Natural killer cell treated with Interleukin-12 subunit alpha and Interleukin-12 subunit beta and Interleukin-15 and Interleukin-18, amount 100 ng/mL, for 72 hours (primary cell): ENCODE measurements around the gene PDK2. TPM values are rescaled to one million over a fixed set of nuclear protein-coding genes. Genes with fewer than 3 reads are reported as not detected.

ENCODE experiments used
- ATAC-seq, 2 donors: fragments of 150-1000 bp; cut with Tn5 transposase in 1 of 2; sonication (Bioruptor Pico), chemical (Tn5 transposase) in 1 of 2; 2 replicates each; pipeline ENCODE4 v1.10.0; 2021
- DNase-seq: peaks from one replicate; pipeline ENCODE4 v3.0.0; 2022; ENCODE audit warnings: low spot score
- H3K27ac Mint-ChIP-seq, 2 donors: 1 replicate in 1 of 2; 2 replicates in 1 of 2; pipeline ENCODE4 v1.8.0; 2022; ENCODE audit warnings: mixed read lengths in 2 of 2, mild to moderate bottlenecking in 1 of 2, moderate library complexity in 1 of 2
- H3K27me3 Mint-ChIP-seq, 2 donors: 1 replicate in 1 of 2; 2 replicates in 1 of 2; pipeline ENCODE4 v1.8.0; 2022; ENCODE audit warnings: mixed read lengths in 2 of 2
- H3K36me3 Mint-ChIP-seq: one replicate; pipeline ENCODE4 v1.8.0; 2022; ENCODE audit warnings: mixed read lengths
- H3K4me1 Mint-ChIP-seq, 2 donors: 1 replicate in 1 of 2; 2 replicates in 1 of 2; pipeline ENCODE4 v1.8.0; 2022; ENCODE audit warnings: low read depth in 2 of 2, mixed read lengths in 2 of 2, mild to moderate bottlenecking in 1 of 2
- H3K4me3 Mint-ChIP-seq: one replicate; pipeline ENCODE4 v1.8.0; 2022; ENCODE audit warnings: mixed read lengths
- H3K9me3 Mint-ChIP-seq: 2 replicates; pipeline ENCODE4 v1.8.0; 2022; ENCODE audit warnings: mixed read lengths
- total RNA-seq, 2 donors: library from RNA; stranded (reverse); gene quantifications; one replicate each; pipeline ENCODE4 v1.2.3, GENCODE V29; 2022

The PDK2 gene
- total RNA-seq, 2 donors from 2014 or later: 11.8 to 13.7 TPM

DNA sequence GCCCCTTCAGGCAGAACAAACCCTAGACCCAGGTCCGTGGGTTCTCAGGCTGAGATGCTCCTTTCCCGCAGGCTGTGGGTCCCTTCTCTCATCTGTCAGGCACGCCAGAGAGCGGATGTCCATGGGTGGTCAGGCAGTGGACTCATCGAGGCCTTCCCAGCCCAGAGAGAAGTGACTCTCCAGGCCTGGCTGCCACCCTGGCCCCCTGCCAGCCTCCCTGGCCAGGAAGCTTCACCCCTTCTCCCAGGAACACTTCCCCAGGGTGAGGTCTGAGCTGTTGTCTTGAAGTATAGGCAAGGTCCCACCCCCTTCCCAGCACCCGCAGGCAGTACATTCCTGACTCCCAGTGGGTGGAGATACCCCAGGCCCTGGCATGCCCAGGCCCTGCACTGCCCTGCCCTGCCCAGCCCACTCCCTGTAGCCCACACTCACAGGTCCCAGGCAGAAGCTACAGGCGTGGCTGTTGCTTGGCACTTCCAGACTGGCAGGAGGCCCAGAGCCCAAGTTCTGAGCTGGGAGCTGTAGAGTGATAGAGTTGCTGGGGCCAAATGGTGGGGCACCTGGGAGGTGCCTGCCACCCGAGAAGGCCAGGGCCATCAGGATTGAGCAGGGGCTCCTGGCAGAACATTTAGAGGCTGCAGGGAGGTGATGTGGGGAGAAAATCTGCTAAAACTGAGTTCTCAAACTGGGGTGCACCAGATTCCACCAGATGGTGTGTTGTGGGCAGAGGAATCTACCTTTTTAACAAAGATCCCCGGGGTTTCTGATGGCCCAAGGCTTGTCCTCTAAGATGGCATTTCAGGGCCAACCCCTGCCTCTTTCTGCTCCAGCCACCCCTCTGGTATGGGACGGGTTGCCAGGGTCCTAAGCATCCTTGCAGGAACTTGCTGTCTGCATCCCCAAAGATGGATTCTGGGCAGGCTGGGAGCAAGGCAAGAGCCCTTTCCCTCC, 32.6 kb upstream of the PDK2 start:
- DNase-seq: no peak
- Mint-ChIP-seq H3K27me3 (peaks cover 7 to 10% of the 10 kb centered on the region in 2 donors), H3K36me3 (no peaks in the 10 kb centered on the region), H3K4me1 (peaks cover 8 to 11% of the 10 kb centered on the region in 2 donors), H3K4me3 (no peak overlapping the region), H3K9me3 (no peaks in the 10 kb centered on the region), H3K27ac (no peak overlapping the region)
- no peak for ATAC-seq

DNA sequence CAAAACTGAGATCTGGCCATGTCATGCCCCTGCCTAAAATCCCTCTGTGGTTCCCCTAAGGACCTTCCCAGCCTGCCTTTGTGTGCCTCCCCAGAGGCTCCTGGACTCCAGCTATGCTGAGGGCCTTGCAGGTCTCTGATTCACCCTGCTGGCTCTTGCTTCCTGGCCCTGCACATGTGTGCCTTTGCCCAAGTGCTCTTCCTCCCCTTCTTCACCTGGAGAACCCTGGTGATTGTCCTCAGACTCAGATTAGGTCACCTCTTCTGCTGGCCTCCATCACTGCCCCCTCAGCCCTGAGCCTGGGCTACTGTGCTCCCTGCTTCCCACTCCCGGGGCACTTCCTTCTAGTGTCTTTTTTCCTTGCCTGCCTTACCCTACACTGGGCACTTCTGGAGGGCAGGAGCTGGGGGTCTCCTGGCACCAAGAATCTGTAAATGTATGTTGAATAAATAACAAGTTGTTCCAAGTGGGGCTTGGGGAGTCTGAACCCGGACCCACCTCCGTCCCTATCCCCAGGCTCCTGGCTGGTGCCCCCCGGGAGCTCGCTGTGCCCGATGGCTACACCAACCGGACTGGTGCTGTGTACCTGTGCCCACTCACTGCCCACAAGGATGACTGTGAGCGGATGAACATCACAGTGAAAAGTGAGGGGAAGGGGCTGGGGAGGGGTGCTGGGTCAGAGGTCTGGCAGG, 31.4 kb upstream of the PDK2 start:
- ATAC-seq (no peak), DNase-seq (no peak)
- Mint-ChIP-seq H3K4me3 (no peak overlapping the region), H3K9me3 (no peaks in the 10 kb centered on the region), H3K27ac (no peak overlapping the region), H3K4me1 (peaks cover 3 to 6% of the 10 kb centered on the region in 2 donors), H3K36me3 (no peaks in the 10 kb centered on the region), H3K27me3 (peaks cover 0 to 6% of the 10 kb centered on the region in 2 donors)

DNA sequence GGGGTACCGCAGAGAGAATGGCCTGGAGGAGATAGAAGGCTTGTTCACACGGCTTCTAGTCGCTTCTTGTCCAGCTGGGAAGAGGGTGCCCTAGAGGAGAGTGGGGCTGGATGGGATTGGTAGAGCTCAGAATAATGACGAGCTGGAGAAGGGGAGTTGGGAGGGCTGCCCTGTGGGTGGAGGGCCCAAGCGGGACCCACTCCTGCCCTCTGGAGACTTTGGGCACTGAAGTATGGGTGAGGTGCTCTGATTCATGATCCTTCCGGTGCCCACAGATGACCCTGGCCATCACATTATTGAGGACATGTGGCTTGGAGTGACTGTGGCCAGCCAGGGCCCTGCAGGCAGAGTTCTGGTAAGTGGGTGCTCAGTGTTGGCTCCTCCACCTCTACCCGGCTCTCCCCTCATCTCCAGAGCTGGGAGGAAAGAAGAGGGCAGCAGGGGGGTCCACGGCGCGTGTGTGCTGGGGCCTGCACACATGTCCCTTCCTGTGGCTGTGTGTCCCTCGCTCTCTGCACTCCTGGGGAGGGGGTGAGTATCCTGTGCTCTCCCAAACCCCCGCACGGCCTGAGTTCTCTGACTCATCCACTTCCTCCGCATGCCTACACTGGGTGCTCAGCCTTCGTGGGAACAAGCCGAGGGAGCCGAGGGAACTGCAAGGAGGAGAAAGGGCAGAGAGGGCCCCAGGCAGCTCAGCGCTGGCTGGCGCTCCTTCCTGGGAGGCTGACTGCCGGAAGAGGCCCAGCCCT, 30.7 kb upstream of the PDK2 start:
- H3K27ac Mint-ChIP-seq: no peak overlapping the region
- H3K9me3 Mint-ChIP-seq: no peaks in the 10 kb centered on the region
- H3K36me3 Mint-ChIP-seq: no peaks in the 10 kb centered on the region
- no peak overlapping the region for H3K4me3 Mint-ChIP-seq
- peaks cover 0 to 4% of the 10 kb centered on the region in 2 donors for H3K27me3 Mint-ChIP-seq
- ATAC-seq (no peak), DNase-seq (no peak)
- H3K4me1 Mint-ChIP-seq: peaks cover 3 to 6% of the 10 kb centered on the region in 2 donors

DNA sequence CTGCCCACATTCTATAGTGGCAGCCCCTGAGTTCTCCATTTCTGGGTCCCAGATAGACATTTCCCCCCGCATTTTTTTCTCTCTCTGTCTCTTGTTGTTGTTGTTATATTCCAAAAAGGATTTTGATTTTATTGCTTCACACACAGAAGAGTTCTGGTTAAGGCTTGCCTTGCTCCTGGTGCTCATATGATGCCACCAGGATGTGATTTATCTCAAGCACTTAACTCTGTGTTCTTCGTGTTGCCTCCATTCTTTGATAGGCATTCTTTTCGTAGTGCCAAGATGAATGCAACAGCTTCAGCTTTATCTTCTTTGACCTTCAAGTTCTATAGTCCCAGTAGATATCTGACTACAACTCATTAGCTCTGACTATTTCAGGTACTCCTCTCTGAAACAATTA, 30.1 kb upstream of the PDK2 start:
- H3K4me3 Mint-ChIP-seq: no peak overlapping the region
- H3K27me3 Mint-ChIP-seq: peaks cover 0 to 3% of the 10 kb centered on the region in 2 donors
- H3K9me3 Mint-ChIP-seq: no peaks in the 10 kb centered on the region
- DNase-seq: no peak
- no peak overlapping the region for H3K27ac Mint-ChIP-seq
- H3K4me1 Mint-ChIP-seq: peaks cover 3 to 6% of the 10 kb centered on the region in 2 donors
- no peak for ATAC-seq
- no peaks in the 10 kb centered on the region for H3K36me3 Mint-ChIP-seq

DNA sequence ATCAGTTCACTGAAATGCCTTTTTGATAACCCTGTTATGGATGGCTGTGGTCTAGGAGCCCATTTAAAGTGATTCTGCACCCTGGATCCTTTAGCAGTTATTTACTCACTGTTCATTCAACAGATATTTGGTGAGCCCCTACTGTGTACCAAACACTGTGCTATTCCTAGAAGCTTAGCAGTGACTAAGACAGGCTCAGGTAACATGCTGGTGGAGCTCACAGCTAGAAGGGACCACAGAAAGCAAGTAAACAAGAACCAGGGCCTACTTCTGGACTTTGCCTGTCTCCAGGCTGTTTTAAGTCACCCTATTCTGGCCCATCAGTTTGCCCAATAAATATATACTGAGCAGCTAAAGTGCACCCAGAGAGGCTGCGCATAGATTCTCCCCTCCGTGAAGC, 28.2 kb upstream of the PDK2 start:
- no peak overlapping the region for H3K27ac Mint-ChIP-seq
- peaks cover 3 to 6% of the 10 kb centered on the region in 2 donors for H3K4me1 Mint-ChIP-seq
- DNase-seq: no peak
- no peak overlapping the region for H3K4me3 Mint-ChIP-seq
- ATAC-seq: no peak
- no peaks in the 10 kb centered on the region for H3K9me3 Mint-ChIP-seq
- no peaks in the 10 kb centered on the region for H3K36me3 Mint-ChIP-seq
- H3K27me3 Mint-ChIP-seq: peaks cover 0 to 3% of the 10 kb centered on the region in 2 donors

DNA sequence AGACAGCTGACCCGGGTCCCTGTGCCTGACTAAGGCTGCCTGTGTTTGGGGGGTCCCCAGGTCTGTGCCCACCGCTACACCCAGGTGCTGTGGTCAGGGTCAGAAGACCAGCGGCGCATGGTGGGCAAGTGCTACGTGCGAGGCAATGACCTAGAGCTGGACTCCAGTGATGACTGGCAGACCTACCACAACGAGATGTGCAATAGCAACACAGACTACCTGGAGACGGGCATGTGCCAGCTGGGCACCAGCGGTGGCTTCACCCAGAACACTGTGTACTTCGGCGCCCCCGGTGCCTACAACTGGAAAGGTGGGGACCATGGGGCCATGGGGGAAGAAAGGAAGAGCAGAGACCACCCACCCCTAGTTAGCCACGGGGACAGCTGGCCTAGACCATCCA, 27.2 kb upstream of the PDK2 start:
- Mint-ChIP-seq H3K4me3 (no peak overlapping the region), H3K36me3 (no peaks in the 10 kb centered on the region), H3K9me3 (no peaks in the 10 kb centered on the region), H3K4me1 (peaks cover 3 to 6% of the 10 kb centered on the region in 2 donors), H3K27me3 (peaks cover 0 to 3% of the 10 kb centered on the region in 2 donors), H3K27ac (no peak overlapping the region)
- DNase-seq (no peak), ATAC-seq (no peak)

DNA sequence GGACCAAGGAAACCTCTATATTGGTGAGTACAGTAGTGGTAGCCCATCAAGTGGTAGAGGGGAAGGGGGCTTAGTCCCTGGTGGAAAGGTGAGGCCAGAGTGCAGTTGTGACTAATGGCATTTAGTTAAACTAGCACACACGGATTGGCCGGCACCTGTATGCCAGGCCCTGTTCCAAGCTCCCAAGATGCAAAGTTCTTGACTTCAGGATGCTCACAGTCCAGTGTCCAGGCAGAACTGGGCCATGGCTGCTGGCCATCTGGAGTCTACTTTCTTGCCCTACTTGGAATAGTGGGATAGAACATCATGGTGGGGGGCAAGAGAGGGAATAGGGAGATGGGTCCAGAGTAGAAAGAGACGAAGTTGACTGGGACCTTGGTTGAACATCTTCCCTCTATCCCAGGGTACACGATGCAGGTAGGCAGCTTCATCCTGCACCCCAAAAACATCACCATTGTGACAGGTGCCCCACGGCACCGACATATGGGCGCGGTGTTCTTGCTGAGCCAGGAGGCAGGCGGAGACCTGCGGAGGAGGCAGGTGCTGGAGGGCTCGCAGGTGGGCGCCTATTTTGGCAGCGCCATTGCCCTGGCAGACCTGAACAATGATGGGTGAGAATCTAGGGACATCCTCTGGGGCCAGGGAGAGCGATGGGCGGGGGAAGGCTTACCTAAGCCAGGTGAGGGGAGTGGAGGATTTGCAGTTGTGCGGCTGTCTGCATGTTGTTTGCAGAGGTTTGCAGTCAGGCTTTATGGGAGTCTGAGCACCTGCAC, 24.1 kb upstream of the PDK2 start:
- no peak for ATAC-seq
- Mint-ChIP-seq H3K36me3 (no peaks in the 10 kb centered on the region), H3K9me3 (no peaks in the 10 kb centered on the region), H3K27ac (no peak overlapping the region), H3K27me3 (no peaks in the 10 kb centered on the region), H3K4me1 (no peaks in the 10 kb centered on the region), H3K4me3 (no peak overlapping the region)
- no peak for DNase-seq

DNA sequence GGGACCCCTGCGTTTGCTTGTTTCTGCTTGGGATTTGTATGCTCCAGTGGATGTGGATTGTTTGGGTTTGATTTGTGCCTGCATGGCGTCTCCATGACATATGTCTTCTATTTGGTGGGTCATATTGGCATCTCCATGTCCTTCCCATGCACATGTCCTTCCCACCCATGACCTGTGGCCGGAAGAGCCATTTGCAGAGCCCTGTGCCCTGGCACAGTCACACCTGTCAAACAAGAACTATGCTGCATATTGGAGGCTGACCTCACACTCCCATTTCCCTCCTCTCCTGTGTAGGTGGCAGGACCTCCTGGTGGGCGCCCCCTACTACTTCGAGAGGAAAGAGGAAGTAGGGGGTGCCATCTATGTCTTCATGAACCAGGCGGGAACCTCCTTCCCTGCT, 23.5 kb upstream of the PDK2 start:
- Mint-ChIP-seq H3K36me3 (no peaks in the 10 kb centered on the region), H3K27ac (no peak overlapping the region), H3K4me3 (no peak overlapping the region), H3K27me3 (no peaks in the 10 kb centered on the region), H3K4me1 (no peaks in the 10 kb centered on the region), H3K9me3 (no peaks in the 10 kb centered on the region)
- ATAC-seq (no peak), DNase-seq (no peak)

DNA sequence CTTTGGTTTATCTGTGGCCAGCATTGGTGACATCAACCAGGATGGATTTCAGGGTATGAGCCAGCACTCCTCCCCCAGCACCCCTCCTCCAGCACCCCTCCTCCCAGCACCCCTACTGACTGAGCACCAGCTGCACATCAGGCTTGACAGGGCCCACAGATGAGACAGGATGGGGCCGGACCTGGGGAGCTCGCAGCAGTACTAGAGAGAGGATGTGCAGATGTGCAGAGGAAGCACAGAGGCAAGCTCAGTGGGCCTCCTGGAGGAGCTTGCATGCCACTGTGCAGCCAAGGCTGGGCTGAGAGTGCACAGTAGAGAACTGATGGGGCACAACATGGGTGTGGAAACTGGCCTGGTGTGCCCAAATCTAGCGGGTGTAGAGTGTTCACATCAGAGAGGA, 23.0 kb upstream of the PDK2 start:
- no peaks in the 10 kb centered on the region for H3K9me3 Mint-ChIP-seq
- peak in 1 of 2 donors; percentile 20 for ATAC-seq

DNA sequence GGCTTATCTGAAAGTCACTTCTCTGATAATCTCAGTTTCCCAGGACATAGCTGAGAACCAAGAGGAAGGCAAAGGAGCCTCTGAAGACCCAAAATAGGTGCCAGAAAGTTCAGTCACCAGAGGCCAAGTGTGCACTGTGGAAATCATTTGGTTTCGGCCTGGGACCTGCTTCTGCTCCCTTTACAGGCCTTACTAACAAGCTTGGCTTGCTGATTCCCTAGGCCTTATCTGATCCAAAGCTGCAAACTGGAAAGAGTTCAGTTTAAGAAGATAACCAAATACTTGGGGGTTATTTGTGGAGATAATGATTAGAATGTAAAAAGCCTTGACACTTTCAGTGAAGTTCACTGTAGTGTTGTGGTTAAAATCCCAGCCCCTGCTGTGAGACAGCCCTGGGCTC, 22.2 kb upstream of the PDK2 start:
- no peak for ATAC-seq
- Mint-ChIP-seq H3K27me3 (no peaks in the 10 kb centered on the region), H3K36me3 (no peaks in the 10 kb centered on the region), H3K27ac (no peak overlapping the region), H3K4me3 (no peak overlapping the region), H3K9me3 (no peaks in the 10 kb centered on the region), H3K4me1 (no peaks in the 10 kb centered on the region)
- DNase-seq: no peak

More for the DNA sequence above, 23.0 kb upstream of the PDK2 start:
- Mint-ChIP-seq H3K36me3 (no peaks in the 10 kb centered on the region), H3K4me3 (no peak overlapping the region), H3K4me1 (no peaks in the 10 kb centered on the region), H3K27me3 (no peaks in the 10 kb centered on the region), H3K27ac (no peak overlapping the region)
- no peak for DNase-seq

DNA sequence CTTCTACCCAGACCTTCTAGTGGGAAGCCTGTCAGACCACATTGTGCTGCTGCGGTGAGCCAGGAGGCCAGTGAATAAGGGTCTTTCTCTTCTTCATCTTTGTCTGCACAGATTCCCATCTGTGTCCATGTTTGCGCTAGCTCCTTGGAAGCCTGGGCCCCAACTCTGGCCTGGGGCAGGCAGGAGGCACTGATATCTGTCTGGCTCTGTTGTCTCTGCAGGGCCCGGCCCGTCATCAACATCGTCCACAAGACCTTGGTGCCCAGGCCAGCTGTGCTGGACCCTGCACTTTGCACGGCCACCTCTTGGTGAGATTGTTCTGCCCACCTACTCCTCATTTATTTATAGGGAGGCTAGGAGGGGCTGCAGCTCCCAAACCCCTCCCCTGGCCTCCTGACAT, 20.9 kb upstream of the PDK2 start:
- H3K36me3 Mint-ChIP-seq: no peaks in the 10 kb centered on the region
- no peak overlapping the region for H3K27ac Mint-ChIP-seq
- H3K4me1 Mint-ChIP-seq: no peaks in the 10 kb centered on the region
- no peaks in the 10 kb centered on the region for H3K27me3 Mint-ChIP-seq
- no peak for ATAC-seq
- H3K4me3 Mint-ChIP-seq: no peak overlapping the region
- no peaks in the 10 kb centered on the region for H3K9me3 Mint-ChIP-seq
- no peak for DNase-seq

DNA sequence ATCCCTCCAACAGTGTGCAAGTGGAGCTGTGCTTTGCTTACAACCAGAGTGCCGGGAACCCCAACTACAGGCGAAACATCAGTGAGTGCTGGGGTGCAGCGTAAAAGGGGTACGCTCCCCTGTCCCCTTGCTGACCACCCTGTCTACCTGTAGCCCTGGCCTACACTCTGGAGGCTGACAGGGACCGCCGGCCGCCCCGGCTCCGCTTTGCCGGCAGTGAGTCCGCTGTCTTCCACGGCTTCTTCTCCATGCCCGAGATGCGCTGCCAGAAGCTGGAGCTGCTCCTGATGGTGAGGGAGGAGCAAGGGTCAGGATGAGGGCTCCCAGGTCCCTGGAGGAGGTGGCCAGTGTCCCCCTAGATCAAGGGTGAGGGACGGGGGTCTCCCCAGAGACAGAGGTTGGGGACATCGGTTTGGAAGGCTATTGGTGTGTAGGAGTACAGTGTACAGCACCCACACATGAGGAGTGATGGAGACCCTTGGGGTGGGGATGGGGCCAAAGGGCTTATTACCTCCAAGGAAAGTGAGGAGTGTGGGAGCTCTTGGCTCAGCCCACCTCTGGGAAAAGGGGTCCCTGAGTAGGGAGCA, 19.6 kb upstream of the PDK2 start:
- Mint-ChIP-seq H3K4me1 (no peaks in the 10 kb centered on the region), H3K4me3 (no peak overlapping the region), H3K27me3 (no peaks in the 10 kb centered on the region), H3K36me3 (no peaks in the 10 kb centered on the region), H3K27ac (no peak overlapping the region), H3K9me3 (no peaks in the 10 kb centered on the region)
- ATAC-seq: no peak
- DNase-seq: no peak

DNA sequence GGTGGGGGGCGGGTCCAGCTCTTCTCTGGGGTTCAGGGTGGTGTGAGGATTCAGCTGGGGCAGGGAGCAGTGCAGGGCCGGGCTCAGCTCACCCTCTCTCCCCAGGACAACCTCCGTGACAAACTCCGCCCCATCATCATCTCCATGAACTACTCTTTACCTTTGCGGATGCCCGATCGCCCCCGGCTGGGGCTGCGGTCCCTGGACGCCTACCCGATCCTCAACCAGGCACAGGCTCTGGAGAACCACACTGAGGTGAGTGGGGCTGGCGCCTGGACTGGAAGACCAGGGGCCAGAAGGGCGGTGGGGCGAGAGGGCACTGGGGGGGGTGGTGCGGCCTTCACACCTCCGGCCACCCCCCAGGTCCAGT, 18.9 kb upstream of the PDK2 start:
- Mint-ChIP-seq H3K27me3 (no peaks in the 10 kb centered on the region), H3K27ac (no peak overlapping the region), H3K4me3 (no peak overlapping the region), H3K9me3 (no peaks in the 10 kb centered on the region), H3K36me3 (no peaks in the 10 kb centered on the region), H3K4me1 (no peaks in the 10 kb centered on the region)
- DNase-seq (no peak), ATAC-seq (no peak)
